A549 treated with Hydrocortisone at 1 μM for 4 hours (cell line): Measurements from ENCODE around the gene TFCP2. TPM values are rescaled to one million over a fixed set of nuclear protein-coding genes. Genes with fewer than 3 reads are reported as not detected.

Experiments
- total RNA-seq: library from RNA; stranded (reverse); fragments of 200-300 nt; extraction: Qiagen RNA extraction; gene quantifications from 5 replicates; pipeline ENCODE4 v1.2.3, GENCODE V29; 2022

Gene TFCP2
- total RNA-seq: 16.2 to 21.9 TPM (median 19.0 TPM) in 5 replicates

GRCh38 chr12:51172515-51173431 is at the start of gene TFCP2:
TSS of gene TFCP2 (minus strand) at chr12:51173135. CDS start at chr12:51172422, 713 bp downstream.

GRCh38 chr12:51217968-51218606 is 45.2 kb upstream of the TFCP2 start, which contains the start of gene POU6F1:
TSS of gene POU6F1 (minus strand) at chr12:51218062. CDS start at chr12:51206836, 11,226 bp downstream.

GRCh38 chr12:51083126-51083833 is 89.7 kb downstream of the TFCP2 start, which contains the start of gene CSRNP2:
TSS of gene CSRNP2 (minus strand) at chr12:51083596. CDS start at chr12:51076561, 7,035 bp downstream.

GRCh38 chr12:51047655-51048540 is 125.0 kb downstream of the TFCP2 start, which contains the start of gene LETMD1:
TSS of gene LETMD1 (plus strand) at chr12:51048327. CDS start at chr12:51048357, 30 bp downstream.

Other genes with a start within 250 kb of the TFCP2 start
- not detected in 5 replicates for gene HIGD1C, start 220.6 kb downstream of the TFCP2 start, total RNA-seq
- gene SLC11A2, start 146.8 kb downstream of the TFCP2 start, total RNA-seq: 16.7 to 25.9 TPM (median 20.6 TPM) in 5 replicates
- 22.0 to 29.0 TPM (median 24.4 TPM) in 5 replicates for gene LETMD1, start 124.8 kb downstream of the TFCP2 start, total RNA-seq
- 11.6 to 14.7 TPM (median 13.6 TPM) in 5 replicates for gene CSRNP2, start 89.5 kb downstream of the TFCP2 start, total RNA-seq
- gene POU6F1, start 44.9 kb upstream of the TFCP2 start, total RNA-seq: 0.91 to 2.2 TPM (median 1.3 TPM) in 5 replicates
- 307 to 375 TPM (median 314 TPM) in 5 replicates for gene DAZAP2, start 65.7 kb upstream of the TFCP2 start, total RNA-seq
- 21.5 to 28.4 TPM (median 27.2 TPM) in 5 replicates for gene SMAGP, start 97.3 kb upstream of the TFCP2 start, total RNA-seq
- gene BIN2, start 151.0 kb upstream of the TFCP2 start, total RNA-seq: 0.09 to 0.25 TPM (median 0.14 TPM) in 5 replicates
- not detected in 5 replicates for gene CELA1, start 173.5 kb upstream of the TFCP2 start, total RNA-seq
- gene GALNT6, start 218.3 kb upstream of the TFCP2 start, total RNA-seq: 2.4 to 4.3 TPM (median 3.1 TPM) in 5 replicates